NCI-H2107 (cell line): ENCODE results near the gene MSRB3.
"Not testable (repeated sequence)": the region's sequence is repeated elsewhere in the genome, so short reads cannot be mapped to it uniquely, and the experiment has no call there.

ENCODE experiments used
- DNase-seq: peaks from one replicate; lab custom pipeline; 2025; lab: John Stamatoyannopoulos, UW

Gene MSRB3

GRCh38 chr12:65403188-65403587 is 124.7 kb downstream of the MSRB3 start:
- DNase-seq: no peak

- DNase-seq: no peak
These were observed 129.1 kb downstream of the MSRB3 start for GRCh38 chr12:65407388-65408149.

GRCh38 chr12:65408441-65408840 is 130.0 kb downstream of the MSRB3 start:
- DNase-seq: no peak

- no peak for DNase-seq
These were observed 131.2 kb downstream of the MSRB3 start for GRCh38 chr12:65409726-65410125.

GRCh38 chr12:65411171-65411570 is 132.7 kb downstream of the MSRB3 start:
- no peak for DNase-seq

GRCh38 chr12:65414526-65414925 is 136.0 kb downstream of the MSRB3 start:
- no peak for DNase-seq

- no peak for DNase-seq
These were observed 137.3 kb downstream of the MSRB3 start for GRCh38 chr12:65415826-65416225.

GRCh38 chr12:65419284-65420072 is 141.0 kb downstream of the MSRB3 start:
- no peak for DNase-seq

GRCh38 chr12:65420941-65421340 is 142.5 kb downstream of the MSRB3 start:
- DNase-seq: no peak

GRCh38 chr12:65427646-65428045 is 149.2 kb downstream of the MSRB3 start:
- no peak for DNase-seq

GRCh38 chr12:65430006-65430405 is 151.5 kb downstream of the MSRB3 start:
- DNase-seq: no peak

- DNase-seq: no peak
These were observed 152.3 kb downstream of the MSRB3 start for GRCh38 chr12:65430571-65431306.

- DNase-seq: no peak
These were observed 153.6 kb downstream of the MSRB3 start for GRCh38 chr12:65432114-65432513.

GRCh38 chr12:65432651-65433050 is 154.2 kb downstream of the MSRB3 start:
- DNase-seq: no peak

GRCh38 chr12:65434737-65435136 is 156.3 kb downstream of the MSRB3 start:
- no peak for DNase-seq

GRCh38 chr12:65443038-65443437 is 164.6 kb downstream of the MSRB3 start:
- DNase-seq: no peak

GRCh38 chr12:65444996-65445395 is 166.5 kb downstream of the MSRB3 start:
- no peak for DNase-seq

- DNase-seq: no peak
These were observed 168.4 kb downstream of the MSRB3 start for GRCh38 chr12:65446901-65447300.

- DNase-seq: no peak
These were observed 170.9 kb downstream of the MSRB3 start for GRCh38 chr12:65449400-65449799.

- no peak for DNase-seq
These were observed 172.1 kb downstream of the MSRB3 start for GRCh38 chr12:65450625-65451024.

- DNase-seq: no peak
These were observed 175.8 kb downstream of the MSRB3 start for GRCh38 chr12:65454115-65454787.

- not testable (repeated sequence) for DNase-seq
These were observed 178.9 kb downstream of the MSRB3 start for GRCh38 chr12:65457341-65457740.
